HepG2 (cell line): ENCODE measurements around the gene COPE. TPM values are rescaled to one million over a fixed set of nuclear protein-coding genes. Genes with fewer than 3 reads are reported as not detected.
A peak's percentile ranks its signal among the peaks of the same experiment; 100 is the strongest.

Experiments
- ATAC-seq: fragments of 200-7000 bp; cut with Tn5 transposase; 3 replicates; pipeline ENCODE4 v1.9.1; 2020; ENCODE audit warnings: mild to moderate bottlenecking, moderate library complexity
- BruUV-seq: library from RNA; stranded (reverse); fragments of 400-500 nt; replicated peaks from 2 replicates; lab custom pipeline; 2021; lab: Mats Ljungman, UMichigan
- CTCF ChIA-PET: fragments of 300-600 bp; formaldehyde crosslinking; extraction: SDS; loops from one replicate; lab custom pipeline; 2021; ENCODE audit warnings: low total read pairs, inconsistent platforms, low intra/inter-chr PET ratio; lab: Yijun Ruan, JAX
- POLR2A ChIA-PET: fragments of 350-600 bp; sonication (Branson Sonifier 250); formaldehyde crosslinking; loops from one replicate; lab custom pipeline; 2020; ENCODE audit warnings: antibody characterized with exemption, inconsistent platforms; lab: Yijun Ruan, JAX
- DNase-seq: peaks from one replicate; pipeline ENCODE4 v3.0.0-alpha.2; 2015; ENCODE audit warnings: low spot score
- FAIRE-seq: peaks from 3 replicates; lab custom pipeline; 2011; peaks lifted over from hg19 to GRCh38; lab: Jason Lieb, UNC
- H2AFZ ChIP-seq: one replicate; pipeline ENCODE4 v1.6.1; 2011; ENCODE audit warnings: low read length, inconsistent platforms
- H3K27ac ChIP-seq: fragments of 300-600 bp; 3 replicates; pipeline ENCODE4 v1.8.0; 2011; ENCODE audit warnings: mixed run types, mild to moderate bottlenecking, mixed read lengths, low read length, inconsistent platforms; ENCODE audit not compliant: insufficient read depth; ENCODE audit errors: extremely low read length
- H3K27me3 ChIP-seq, 2 experiments: fragments of 200-600 bp in 1 of 2; 2 replicates in 1 of 2; 3 replicates in 1 of 2; pipeline versions ENCODE4 v1.6.0 to v1.8.0; 2011; ENCODE audit warnings: low read length in 2 of 2, mild to moderate bottlenecking in 2 of 2, moderate library complexity in 2 of 2, inconsistent platforms in 1 of 2; ENCODE audit not compliant: insufficient read depth in 2 of 2, control insufficient read depth in 1 of 2
- H3K36me3 ChIP-seq, 2 experiments: fragments of 200-600 bp in 1 of 2; replicated peaks in 1 of 2; 2 replicates in 1 of 2; 3 replicates in 1 of 2; pipeline versions ENCODE4 v1.5.1 to v1.8.0; 2011; ENCODE audit warnings: low read length in 2 of 2, inconsistent platforms in 1 of 2; ENCODE audit not compliant: insufficient read depth in 2 of 2, control insufficient read depth in 1 of 2
- H3K4me1 ChIP-seq: 2 replicates; pipeline ENCODE4 v1.5.1; 2012; ENCODE audit warnings: low read length, inconsistent platforms; ENCODE audit not compliant: insufficient read depth
- H3K4me2 ChIP-seq: 2 replicates; pipeline ENCODE4 v1.6.0; 2011; ENCODE audit warnings: low read depth, low read length, inconsistent platforms
- H3K4me3 ChIP-seq, 3 experiments: fragments of 200-600 bp in 1 of 3; sonication (generic), shearing (Covaris generic) in 1 of 3; replicated peaks in 1 of 3; 2 replicates each; pipeline ENCODE4 v1.5.1; 2011 to 2016; ENCODE audit warnings: low read length in 3 of 3, inconsistent platforms in 2 of 3, low read depth in 2 of 3, mild to moderate bottlenecking in 2 of 3, control low read depth in 1 of 3, mixed read lengths in 1 of 3; ENCODE audit not compliant: insufficient read depth in 1 of 3
- H3K79me2 ChIP-seq: one replicate; pipeline ENCODE4 v1.6.1; 2011; ENCODE audit warnings: low read length, inconsistent platforms; ENCODE audit not compliant: insufficient read depth
- H3K9ac ChIP-seq: 2 replicates; pipeline ENCODE4 v1.6.0; 2011; ENCODE audit warnings: mild to moderate bottlenecking, low read depth, low read length, inconsistent platforms; ENCODE audit not compliant: insufficient read depth
- H3K9me3 ChIP-seq: 2 replicates; pipeline ENCODE4 v1.5.1; 2012; ENCODE audit warnings: mild to moderate bottlenecking, low read length
- H4K20me1 ChIP-seq: 2 replicates; pipeline ENCODE4 v1.6.0; 2011; ENCODE audit warnings: inconsistent platforms, mild to moderate bottlenecking, low read length, moderate library complexity; ENCODE audit not compliant: insufficient read depth
- GATAD1 ChIP-seq: IDR thresholded peaks from 2 replicates; pipeline ENCODE4 v1.6.1; 2016; ENCODE audit warnings: missing genetic modification reagents, missing compliant biosample characterization
- HNRNPL ChIP-seq: fragments of 200-400 bp; formaldehyde crosslinking; IDR thresholded peaks from 2 replicates; pipeline ENCODE4 v1.6.1; 2017; ENCODE audit warnings: mild to moderate bottlenecking, low read depth, low read length
- KDM2A ChIP-seq: sonication (generic); formaldehyde crosslinking; IDR thresholded peaks from 2 replicates; pipeline ENCODE4 v1.4.0; 2020; ENCODE audit warnings: low read depth, missing genetic modification reagents, borderline replicate concordance
- PHF20 ChIP-seq: sonication (generic); formaldehyde crosslinking; IDR thresholded peaks from 2 replicates; pipeline ENCODE4 v1.5.0; 2020; ENCODE audit warnings: mild to moderate bottlenecking, missing genetic modification reagents
- ZNF737 ChIP-seq: sonication (generic); formaldehyde crosslinking; IDR thresholded peaks from 2 replicates; pipeline ENCODE4 v1.5.0; 2020; ENCODE audit warnings: missing genetic modification reagents, mild to moderate bottlenecking, borderline replicate concordance
- ZNF782 ChIP-seq: sonication (generic); formaldehyde crosslinking; IDR thresholded peaks from 2 replicates; pipeline ENCODE4 v1.4.0; 2020; ENCODE audit warnings: missing genetic modification reagents, mild to moderate bottlenecking, borderline replicate concordance
- ZNF792 ChIP-seq: IDR thresholded peaks from 2 replicates; pipeline ENCODE4 v1.6.1; 2016
- WGBS: methylation state at CpG from one replicate; pipeline ENCODE4 v1.1.6; 2017; ENCODE audit warnings: low lambda C conversion rate; 5-methylcytosine and 5-hydroxymethylcytosine counted together
- in situ Hi-C: cut with HindIII; loops from 2 replicates; pipeline ENCODE4 v1.10.0; 2017; ENCODE audit warnings: low pct_unique_long_range_greater_than_20kb; ENCODE audit not compliant: extremely low pct_ligation_motif_present
- intact Hi-C: fragments of 100-400 bp; cut with micrococcal nuclease; formaldehyde crosslinking; loops from one replicate; pipeline ENCODE4 v1.10.0; 2022; ENCODE audit not compliant: unreplicated experiment
- polyA plus RNA-seq, 8 experiments: library from polyadenylated mRNA; depleted of rRNA in 3 of 8; stranded (reverse) in 7 of 8; unstranded in 1 of 8; fragments of >200 nt; fragmentation: Illumina TruSeq in 4 of 8; extraction: Trizol in 4 of 8; gene quantifications; 2 replicates each; pipeline versions ENCODE4 v1.2.1 to v1.2.3, GENCODE V29; 2011 to 2016; ENCODE audit warnings: low read depth in 4 of 8, missing spikeins in 1 of 8, mixed read lengths in 1 of 8; ENCODE audit not compliant: insufficient read depth in 1 of 8
- total RNA-seq, 5 experiments: library from RNA; depleted of rRNA; stranded (reverse); fragments of >200 nt; fragmentation: Illumina TruSeq; extraction: Trizol; gene quantifications; 2 replicates each; pipeline ENCODE4 v1.2.3, GENCODE V29; 2016; ENCODE audit warnings: low read depth in 1 of 5
- TF ChIP-seq, protein P1 (sequence below): IDR thresholded peaks from 2 replicates; pipeline ENCODE4 v1.6.1; 2016; ENCODE audit warnings: low read depth
- TF ChIP-seq, protein P2 (sequence below): IDR thresholded peaks from 2 replicates; pipeline ENCODE4 v1.6.1; 2016; ENCODE audit warnings: low read depth, missing genetic modification reagents, missing compliant biosample characterization

Gene COPE
- total and polyA plus RNA-seq, 2 of the 13 experiments (the other 11 are each of a cell fraction or from before 2014, with no cell fraction given), result 189 to 205 TPM

DNA sequence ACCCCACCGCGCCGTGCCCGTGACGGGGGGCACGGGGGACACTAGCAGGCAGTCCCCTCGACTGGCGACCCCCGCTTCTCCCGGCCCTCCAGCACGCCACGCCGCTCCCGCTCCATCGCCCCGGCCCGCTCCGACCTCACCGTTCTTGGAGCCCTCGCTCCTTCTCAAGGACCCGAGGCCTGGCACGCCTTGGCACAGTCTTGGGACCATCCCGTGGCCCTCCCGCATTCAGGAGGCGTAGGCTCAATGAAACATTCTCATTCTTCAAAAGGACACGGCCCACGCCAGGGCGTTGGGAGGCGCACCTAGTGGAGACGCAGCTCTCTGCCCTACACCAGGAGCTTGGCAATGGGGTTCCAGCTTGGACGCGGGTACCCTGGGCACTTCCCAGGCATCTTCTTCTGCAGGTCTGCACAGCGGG lies 22.8 kb downstream of the COPE start:
- BruUV-seq, result no TSS peak
- 87% methylated on average over 31 of the region's 33 CpGs for WGBS
- no peak overlapping the region for H3K27ac ChIP-seq

More for the DNA sequence above, 22.8 kb downstream of the COPE start:
- H2AFZ ChIP-seq, result no peak overlapping the region
- H3K36me3 ChIP-seq, result peaks cover 1 to 7% of the 10 kb centered on the region in 2 experiments; a peak in 2 of 5 replicates
- no peaks in the 10 kb centered on the region; a peak in 1 of 5 replicates for H3K27me3 ChIP-seq
- H3K9ac ChIP-seq, result no peak overlapping the region
- TF ChIP-seq ZNF737 (CRISPR knock-in tag), result no peak
- TF ChIP-seq, protein P1, sequence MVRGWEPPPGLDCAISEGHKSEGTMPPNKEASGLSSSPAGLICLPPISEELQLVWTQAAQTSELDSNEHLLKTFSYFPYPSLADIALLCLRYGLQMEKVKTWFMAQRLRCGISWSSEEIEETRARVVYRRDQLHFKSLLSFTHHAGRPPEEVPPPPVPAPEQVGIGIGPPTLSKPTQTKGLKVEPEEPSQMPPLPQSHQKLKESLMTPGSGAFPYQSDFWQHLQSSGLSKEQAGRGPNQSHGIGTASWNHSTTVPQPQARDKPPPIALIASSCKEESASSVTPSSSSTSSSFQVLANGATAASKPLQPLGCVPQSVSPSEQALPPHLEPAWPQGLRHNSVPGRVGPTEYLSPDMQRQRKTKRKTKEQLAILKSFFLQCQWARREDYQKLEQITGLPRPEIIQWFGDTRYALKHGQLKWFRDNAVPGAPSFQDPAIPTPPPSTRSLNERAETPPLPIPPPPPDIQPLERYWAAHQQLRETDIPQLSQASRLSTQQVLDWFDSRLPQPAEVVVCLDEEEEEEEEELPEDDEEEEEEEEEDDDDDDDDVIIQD, result no peak
- no peak for TF ChIP-seq ZNF792 (CRISPR knock-in tag)
- peak; percentile 86 for TF ChIP-seq HNRNPL
- TF ChIP-seq, protein P2, sequence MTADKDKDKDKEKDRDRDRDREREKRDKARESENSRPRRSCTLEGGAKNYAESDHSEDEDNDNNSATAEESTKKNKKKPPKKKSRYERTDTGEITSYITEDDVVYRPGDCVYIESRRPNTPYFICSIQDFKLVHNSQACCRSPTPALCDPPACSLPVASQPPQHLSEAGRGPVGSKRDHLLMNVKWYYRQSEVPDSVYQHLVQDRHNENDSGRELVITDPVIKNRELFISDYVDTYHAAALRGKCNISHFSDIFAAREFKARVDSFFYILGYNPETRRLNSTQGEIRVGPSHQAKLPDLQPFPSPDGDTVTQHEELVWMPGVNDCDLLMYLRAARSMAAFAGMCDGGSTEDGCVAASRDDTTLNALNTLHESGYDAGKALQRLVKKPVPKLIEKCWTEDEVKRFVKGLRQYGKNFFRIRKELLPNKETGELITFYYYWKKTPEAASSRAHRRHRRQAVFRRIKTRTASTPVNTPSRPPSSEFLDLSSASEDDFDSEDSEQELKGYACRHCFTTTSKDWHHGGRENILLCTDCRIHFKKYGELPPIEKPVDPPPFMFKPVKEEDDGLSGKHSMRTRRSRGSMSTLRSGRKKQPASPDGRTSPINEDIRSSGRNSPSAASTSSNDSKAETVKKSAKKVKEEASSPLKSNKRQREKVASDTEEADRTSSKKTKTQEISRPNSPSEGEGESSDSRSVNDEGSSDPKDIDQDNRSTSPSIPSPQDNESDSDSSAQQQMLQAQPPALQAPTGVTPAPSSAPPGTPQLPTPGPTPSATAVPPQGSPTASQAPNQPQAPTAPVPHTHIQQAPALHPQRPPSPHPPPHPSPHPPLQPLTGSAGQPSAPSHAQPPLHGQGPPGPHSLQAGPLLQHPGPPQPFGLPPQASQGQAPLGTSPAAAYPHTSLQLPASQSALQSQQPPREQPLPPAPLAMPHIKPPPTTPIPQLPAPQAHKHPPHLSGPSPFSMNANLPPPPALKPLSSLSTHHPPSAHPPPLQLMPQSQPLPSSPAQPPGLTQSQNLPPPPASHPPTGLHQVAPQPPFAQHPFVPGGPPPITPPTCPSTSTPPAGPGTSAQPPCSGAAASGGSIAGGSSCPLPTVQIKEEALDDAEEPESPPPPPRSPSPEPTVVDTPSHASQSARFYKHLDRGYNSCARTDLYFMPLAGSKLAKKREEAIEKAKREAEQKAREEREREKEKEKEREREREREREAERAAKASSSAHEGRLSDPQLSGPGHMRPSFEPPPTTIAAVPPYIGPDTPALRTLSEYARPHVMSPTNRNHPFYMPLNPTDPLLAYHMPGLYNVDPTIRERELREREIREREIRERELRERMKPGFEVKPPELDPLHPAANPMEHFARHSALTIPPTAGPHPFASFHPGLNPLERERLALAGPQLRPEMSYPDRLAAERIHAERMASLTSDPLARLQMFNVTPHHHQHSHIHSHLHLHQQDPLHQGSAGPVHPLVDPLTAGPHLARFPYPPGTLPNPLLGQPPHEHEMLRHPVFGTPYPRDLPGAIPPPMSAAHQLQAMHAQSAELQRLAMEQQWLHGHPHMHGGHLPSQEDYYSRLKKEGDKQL (CRISPR knock-in tag), result no peak
- TF ChIP-seq PHF20, result no peak
- TF ChIP-seq KDM2A, result no peak
- TF ChIP-seq ZNF782 (CRISPR knock-in tag), result no peak
- no peak for TF ChIP-seq GATAD1 (CRISPR knock-in tag)
- no peaks in the 10 kb centered on the region for H3K79me2 ChIP-seq
- DNase-seq, result no peak
- ATAC-seq, result no peak
- H3K4me3 ChIP-seq, result no peak overlapping the region; a peak in 1 of 6 replicates
- ChIA-PET POLR2A (interaction anchor here (2.5 kb wide), 1 partner anchor 23 kb away, joined by 11 read pairs; the partner anchor contains the start of genes COPE and DDX49), CTCF (interaction anchor here (2.4 kb wide), 1 partner anchor 91 kb away, joined by 24 read pairs; no protein-coding TSS in a partner anchor)
- in situ Hi-C loops (loop anchor here (10.0 kb wide), 1 partner anchor 88 kb away; no protein-coding TSS in a partner anchor), intact Hi-C loops (no loop called here)
- no peak for FAIRE-seq
- H3K4me1 ChIP-seq, result peaks cover 23% of the 10 kb centered on the region
- no peak overlapping the region for H3K4me2 ChIP-seq
- no peaks in the 10 kb centered on the region for H4K20me1 ChIP-seq
- H3K9me3 ChIP-seq, result no peaks in the 10 kb centered on the region
